BJ (cell line): Measurements from ENCODE around the gene BAG5. TPM values are rescaled to one million over a fixed set of nuclear protein-coding genes. Genes with fewer than 3 reads are reported as not detected.

ENCODE experiments used
- CTCF ChIA-PET: fragments of 350-600 bp; formaldehyde crosslinking; extraction: SDS; loops from one replicate; lab custom pipeline; 2021; ENCODE audit warnings: antibody characterized with exemption, inconsistent platforms; lab: Yijun Ruan, JAX
- POLR2A ChIA-PET: fragments of 300-600 bp; sonication (Branson Sonifier 250); formaldehyde crosslinking; extraction: SDS; loops from one replicate; lab custom pipeline; 2021; ENCODE audit warnings: antibody characterized with exemption; lab: Charles Lee
- DNase-seq: peaks from one replicate; pipeline ENCODE4 v3.0.0-alpha.2; 2011; ENCODE audit warnings: low read depth
- H3K27me3 ChIP-seq: 2 replicates; pipeline ENCODE4 v1.6.0; 2011; ENCODE audit warnings: low read length; ENCODE audit not compliant: control insufficient read depth, insufficient read depth
- H3K36me3 ChIP-seq: 2 replicates; pipeline ENCODE4 v1.5.1; 2011; ENCODE audit warnings: low read length; ENCODE audit not compliant: control insufficient read depth, insufficient read depth
- H3K4me3 ChIP-seq: 2 replicates; pipeline ENCODE4 v1.5.1; 2011; ENCODE audit warnings: low read depth, mild to moderate bottlenecking, control low read depth, low read length
- CTCF ChIP-seq: IDR thresholded peaks from 2 replicates; pipeline ENCODE4 v1.5.1; 2011; ENCODE audit warnings: low read depth, mild to moderate bottlenecking, control low read depth, inconsistent platforms, low read length, moderate library complexity; ENCODE audit not compliant: insufficient read depth
- polyA plus RNA-seq: library from polyadenylated mRNA; depleted of rRNA; stranded (reverse); fragments of >200 nt; gene quantifications from 2 replicates; pipeline ENCODE4 v1.2.3, GENCODE V29; 2011

BAG5 gene
- polyA plus RNA-seq, 1 experiment: 4.9 TPM

GRCh38 chr14:103604620-103605019 is 42.2 kb upstream of the BAG5 start:
- CTCF ChIA-PET: interaction anchor here (0.9 kb wide), 1 partner anchor 9 kb away, joined by 3 read pairs; no protein-coding TSS in a partner anchor
- TF ChIP-seq CTCF: no peak
- Histone ChIP-seq H3K4me3 (no peak overlapping the region), H3K27me3 (no peaks in the 10 kb centered on the region; the same call in 1 of the 2 replicates), H3K36me3 (no peaks in the 10 kb centered on the region)
- POLR2A ChIA-PET: no interaction called here
- DNase-seq: no peak

- CTCF ChIA-PET: no interaction called here
- no peaks in the 10 kb centered on the region for H3K27me3 ChIP-seq
- no peak for DNase-seq
- H3K4me3 ChIP-seq: no peak overlapping the region
- POLR2A ChIA-PET: no interaction called here
- H3K36me3 ChIP-seq: no peaks in the 10 kb centered on the region
- TF ChIP-seq CTCF: no peak
Observed at GRCh38 chr14:103600503-103600902, 38.0 kb upstream of the BAG5 start.

GRCh38 chr14:103597623-103598377 is 35.3 kb upstream of the BAG5 start:
- POLR2A ChIA-PET: no interaction called here
- Histone ChIP-seq H3K36me3 (no peaks in the 10 kb centered on the region), H3K27me3 (no peaks in the 10 kb centered on the region), H3K4me3 (no peak overlapping the region)
- no peak for TF ChIP-seq CTCF
- peak; percentile 59 for DNase-seq
- CTCF ChIA-PET: no interaction called here

GRCh38 chr14:103594265-103594664 is 31.8 kb upstream of the BAG5 start:
- peak; percentile 49 for DNase-seq
- Histone ChIP-seq H3K27me3 (no peaks in the 10 kb centered on the region), H3K36me3 (peaks cover 4% of the 10 kb centered on the region; the same call in 1 of the 2 replicates), H3K4me3 (no peak overlapping the region)
- POLR2A ChIA-PET: interaction anchor here (0.6 to 0.7 kb wide), 2 partner anchors 30 to 123 kb away, joined by 3 to 6 read pairs; no protein-coding TSS in a partner anchor
- CTCF ChIA-PET: interaction anchor here (1.0 to 1.1 kb wide), 2 partner anchors 215 to 328 kb away, joined by 3 read pairs; no protein-coding TSS in a partner anchor
- no peak for TF ChIP-seq CTCF

GRCh38 chr14:103593577-103593976 is 31.1 kb upstream of the BAG5 start:
- DNase-seq: no peak
- Histone ChIP-seq H3K27me3 (no peaks in the 10 kb centered on the region), H3K36me3 (peaks cover 6% of the 10 kb centered on the region), H3K4me3 (no peak overlapping the region)
- ChIA-PET CTCF (interaction anchor here (0.6 kb wide), 1 partner anchor 13 kb away, joined by 4 read pairs; no protein-coding TSS in a partner anchor), POLR2A (no interaction called here)
- no peak for TF ChIP-seq CTCF
